Measurements from ENCODE around the gene CREB3L2. TPM values are rescaled to one million over a fixed set of nuclear protein-coding genes. Genes with fewer than 3 reads are reported as not detected.
"Not testable (repeated sequence)": the region's sequence is repeated elsewhere in the genome, so short reads cannot be mapped to it uniquely, and the experiment has no call there.

Gene CREB3L2
- total RNA-seq, 2 experiments from 2014 or later = 23.7 to 27.2 TPM

GRCh38 chr7:137832990-137833389 is 168.9 kb downstream of the CREB3L2 start:
- CTCF ChIA-PET = not testable (repeated sequence)

DNA sequence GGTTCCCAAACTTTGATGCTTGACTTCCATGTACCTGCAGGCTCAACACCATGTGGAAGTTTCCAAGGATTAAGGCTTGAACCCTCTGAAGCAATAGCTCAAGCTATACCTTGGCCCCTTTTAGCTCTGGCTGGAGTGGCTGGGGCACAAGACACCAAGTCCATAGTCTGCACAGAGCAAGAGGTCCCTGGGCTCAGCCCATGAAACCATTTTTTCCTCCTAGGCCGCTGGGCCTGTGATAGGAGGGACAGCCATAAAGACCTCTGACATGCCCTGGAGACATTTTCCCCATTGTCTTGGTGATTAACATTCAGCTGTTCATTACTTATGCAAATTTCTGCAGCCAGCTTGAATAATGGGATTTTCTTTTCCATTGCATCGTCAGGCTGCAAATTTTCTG is 169.5 kb downstream of the CREB3L2 start:
- POLR2A ChIA-PET = no interaction called here
- CTCF ChIA-PET = interaction anchor here (1.1 kb wide), 1 partner anchor 176 kb away, joined by 3 read pairs; no protein-coding TSS in a partner anchor

More at GRCh38 chr7:137832990-137833389, 168.9 kb downstream of the CREB3L2 start:
- POLR2A ChIA-PET = not testable (repeated sequence)

GRCh38 chr7:137831555-137831954 is 170.3 kb downstream of the CREB3L2 start:
- POLR2A ChIA-PET = not testable (repeated sequence)
- CTCF ChIA-PET = interaction anchor here (1.1 kb wide), 1 partner anchor 175 kb away, joined by 3 read pairs; no protein-coding TSS in a partner anchor

GRCh38 chr7:137829337-137829992 is 172.4 kb downstream of the CREB3L2 start:
- ChIA-PET CTCF (no interaction called here), POLR2A (no interaction called here)

GRCh38 chr7:137828456-137828855 is 173.4 kb downstream of the CREB3L2 start:
- CTCF ChIA-PET = no interaction called here
- POLR2A ChIA-PET = no interaction called here

DNA sequence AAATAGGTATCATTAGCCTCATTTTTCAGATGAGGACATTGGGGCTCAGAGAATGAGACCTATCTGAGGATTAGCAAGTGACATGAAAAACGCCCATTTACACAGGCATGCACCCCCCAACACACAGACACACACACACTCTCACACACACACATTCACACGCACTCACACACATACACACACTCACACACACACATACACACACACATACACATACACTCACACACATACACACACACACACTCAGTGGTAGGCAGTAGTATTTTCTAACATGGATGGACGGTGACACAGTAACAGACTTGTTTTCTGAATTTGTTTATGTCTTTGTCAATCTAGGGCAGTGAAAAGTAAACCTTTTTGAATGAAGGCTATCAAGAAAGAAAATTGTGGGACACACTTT is 176.4 kb downstream of the CREB3L2 start:
- POLR2A ChIA-PET = no interaction called here
- CTCF ChIA-PET = no interaction called here

Other genes with a start within 250 kb of the CREB3L2 start
- gene DGKI, start 155.1 kb downstream of the CREB3L2 start, total RNA-seq = 1 to 10 TPM; 1.3 to 2.0 TPM
- gene AKR1D1, start 74.4 kb upstream of the CREB3L2 start, total RNA-seq = not detected